Osteoblast (primary cell): Measurements from ENCODE around the gene CEP170B. TPM values are rescaled to one million over a fixed set of nuclear protein-coding genes. Genes with fewer than 3 reads are reported as not detected.

Experiments used
- DNase-seq: peaks from one replicate; pipeline ENCODE4 v3.0.0; 2011; ENCODE audit warnings: low spot score, mixed read lengths; ENCODE audit not compliant: insufficient read length; ENCODE audit errors: missing footprints
- H2AFZ ChIP-seq: 2 replicates; pipeline ENCODE4 v1.6.0; 2011; ENCODE audit warnings: mild to moderate bottlenecking, low read length
- H3K27ac ChIP-seq: 2 replicates; pipeline ENCODE4 v1.5.1; 2011; ENCODE audit warnings: mild to moderate bottlenecking, low read depth, low read length, moderate library complexity
- H3K27me3 ChIP-seq: 2 replicates; pipeline ENCODE4 v1.6.0; 2012; ENCODE audit warnings: mild to moderate bottlenecking, control low read depth, inconsistent platforms, low read length, moderate library complexity; ENCODE audit not compliant: insufficient read depth
- H3K36me3 ChIP-seq: 2 replicates; pipeline ENCODE4 v1.5.1; 2011; ENCODE audit warnings: mild to moderate bottlenecking, low read length, control low read depth, moderate library complexity; ENCODE audit not compliant: insufficient read depth
- H3K4me1 ChIP-seq: 2 replicates; pipeline ENCODE4 v1.5.1; 2011; ENCODE audit warnings: mild to moderate bottlenecking, low read length, control low read depth, moderate library complexity; ENCODE audit not compliant: insufficient read depth
- H3K4me2 ChIP-seq: 2 replicates; pipeline ENCODE4 v1.6.0; 2011; ENCODE audit warnings: mild to moderate bottlenecking, low read length; ENCODE audit not compliant: insufficient read depth
- H3K4me3 ChIP-seq: fragments of 200-600 bp; sonication (generic); 3 replicates; pipeline ENCODE4 v1.5.1; 2012; ENCODE audit warnings: mild to moderate bottlenecking, low read length, inconsistent platforms; ENCODE audit not compliant: insufficient read depth
- H3K79me2 ChIP-seq: 2 replicates; pipeline ENCODE4 v1.6.0; 2012; ENCODE audit warnings: mild to moderate bottlenecking, low read length, control low read depth, inconsistent platforms; ENCODE audit not compliant: insufficient read depth
- H3K9me3 ChIP-seq: 2 replicates; pipeline ENCODE4 v1.5.1; 2011; ENCODE audit warnings: low read depth, low read length, control low read depth
- H4K20me1 ChIP-seq: 2 replicates; pipeline ENCODE4 v1.6.0; 2012; ENCODE audit warnings: mild to moderate bottlenecking, low read length, control low read depth; ENCODE audit not compliant: insufficient read depth
- total RNA-seq: library from RNA; depleted of rRNA; stranded (reverse); fragments of >200 nt; gene quantifications from 2 replicates; pipeline ENCODE4 v1.2.3, GENCODE V29; 2012
- TF ChIP-seq, protein P1 (sequence below): IDR thresholded peaks from 2 replicates; pipeline ENCODE4 v1.5.1; 2011; ENCODE audit warnings: mild to moderate bottlenecking, low read depth, low read length, moderate library complexity; ENCODE audit errors: extremely low read depth

The CEP170B gene
- total RNA-seq, 1 donor, result 21.0 TPM

DNA sequence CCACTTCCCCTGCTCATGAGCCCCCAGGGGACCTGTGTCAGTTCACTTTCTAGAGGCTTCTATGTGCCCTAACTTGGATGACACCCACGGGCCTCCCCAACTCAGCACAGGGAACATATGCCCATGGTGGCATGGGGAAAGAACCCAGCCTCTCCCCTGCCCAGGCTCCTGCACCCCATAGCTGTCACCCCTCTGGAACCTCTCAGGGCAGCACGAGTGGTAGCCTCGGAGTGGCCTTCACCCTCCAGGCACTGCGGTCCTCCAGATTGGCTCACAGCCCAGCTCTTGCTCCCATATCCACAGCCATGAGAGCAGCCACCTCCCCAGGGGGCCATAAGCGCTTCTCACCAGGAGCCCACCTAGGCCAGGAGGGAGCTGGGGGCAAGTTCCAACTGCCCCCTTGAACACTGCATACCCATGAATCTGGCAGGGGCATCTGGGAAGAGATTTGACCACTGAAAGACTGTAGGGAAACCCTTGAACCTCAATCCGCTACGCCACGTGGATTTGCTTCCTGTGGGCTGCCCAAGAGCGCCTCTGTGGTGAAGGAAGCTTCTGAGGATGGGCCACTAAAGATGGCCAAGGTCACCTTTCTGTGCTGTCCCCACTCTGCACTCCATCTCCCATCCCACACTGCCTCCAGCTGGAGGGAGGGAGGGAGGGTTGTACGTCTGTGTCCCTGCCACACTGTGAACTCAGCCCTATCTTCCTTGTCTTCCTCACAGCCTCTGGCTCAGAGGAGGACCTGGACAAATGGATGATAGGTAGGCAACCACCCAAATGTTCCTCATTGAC lies 71.5 kb downstream of the CEP170B start:
- Histone ChIP-seq H4K20me1 (no peaks in the 10 kb centered on the region), H3K4me3 (no peak overlapping the region), H2AFZ (no peak overlapping the region), H3K36me3 (no peaks in the 10 kb centered on the region), H3K4me1 (no peaks in the 10 kb centered on the region), H3K79me2 (no peaks in the 10 kb centered on the region), H3K27me3 (peaks cover 32% of the 10 kb centered on the region), H3K9me3 (no peaks in the 10 kb centered on the region), H3K4me2 (no peak overlapping the region), H3K27ac (no peak overlapping the region)
- DNase-seq, result peak; percentile 58
- TF ChIP-seq, protein P1, sequence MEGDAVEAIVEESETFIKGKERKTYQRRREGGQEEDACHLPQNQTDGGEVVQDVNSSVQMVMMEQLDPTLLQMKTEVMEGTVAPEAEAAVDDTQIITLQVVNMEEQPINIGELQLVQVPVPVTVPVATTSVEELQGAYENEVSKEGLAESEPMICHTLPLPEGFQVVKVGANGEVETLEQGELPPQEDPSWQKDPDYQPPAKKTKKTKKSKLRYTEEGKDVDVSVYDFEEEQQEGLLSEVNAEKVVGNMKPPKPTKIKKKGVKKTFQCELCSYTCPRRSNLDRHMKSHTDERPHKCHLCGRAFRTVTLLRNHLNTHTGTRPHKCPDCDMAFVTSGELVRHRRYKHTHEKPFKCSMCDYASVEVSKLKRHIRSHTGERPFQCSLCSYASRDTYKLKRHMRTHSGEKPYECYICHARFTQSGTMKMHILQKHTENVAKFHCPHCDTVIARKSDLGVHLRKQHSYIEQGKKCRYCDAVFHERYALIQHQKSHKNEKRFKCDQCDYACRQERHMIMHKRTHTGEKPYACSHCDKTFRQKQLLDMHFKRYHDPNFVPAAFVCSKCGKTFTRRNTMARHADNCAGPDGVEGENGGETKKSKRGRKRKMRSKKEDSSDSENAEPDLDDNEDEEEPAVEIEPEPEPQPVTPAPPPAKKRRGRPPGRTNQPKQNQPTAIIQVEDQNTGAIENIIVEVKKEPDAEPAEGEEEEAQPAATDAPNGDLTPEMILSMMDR, result no peak

DNA sequence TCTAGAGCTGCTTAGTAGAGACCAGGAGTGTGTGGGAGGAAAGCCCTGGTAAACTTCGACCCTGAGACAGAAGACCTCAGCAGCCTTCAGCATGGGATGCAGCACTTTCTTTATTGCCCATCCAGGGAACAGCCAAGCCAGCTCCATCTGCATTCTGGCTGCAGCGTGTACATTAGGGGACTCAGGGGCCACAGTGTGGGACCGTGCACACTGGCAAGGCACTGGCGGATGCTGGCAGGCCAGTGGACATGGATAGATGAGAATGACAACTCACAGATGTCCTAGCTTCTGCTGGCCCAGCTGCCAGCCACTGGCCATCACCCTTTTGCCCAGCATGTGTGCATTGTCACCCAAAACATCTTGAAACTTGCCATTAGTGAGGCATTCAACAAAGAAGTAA lies 72.1 kb downstream of the CEP170B start:
- no peak overlapping the region for H2AFZ ChIP-seq
- H3K4me3 ChIP-seq, result no peak overlapping the region
- peak; percentile 81 for DNase-seq
- H3K4me1 ChIP-seq, result no peaks in the 10 kb centered on the region
- no peaks in the 10 kb centered on the region for H3K9me3 ChIP-seq
- no peaks in the 10 kb centered on the region for H3K79me2 ChIP-seq
- H3K36me3 ChIP-seq, result no peaks in the 10 kb centered on the region
- no peak overlapping the region for H3K27ac ChIP-seq
- H3K27me3 ChIP-seq, result peaks cover 26% of the 10 kb centered on the region
- TF ChIP-seq, protein P1, result no peak
- no peaks in the 10 kb centered on the region for H4K20me1 ChIP-seq
- H3K4me2 ChIP-seq, result no peak overlapping the region

DNA sequence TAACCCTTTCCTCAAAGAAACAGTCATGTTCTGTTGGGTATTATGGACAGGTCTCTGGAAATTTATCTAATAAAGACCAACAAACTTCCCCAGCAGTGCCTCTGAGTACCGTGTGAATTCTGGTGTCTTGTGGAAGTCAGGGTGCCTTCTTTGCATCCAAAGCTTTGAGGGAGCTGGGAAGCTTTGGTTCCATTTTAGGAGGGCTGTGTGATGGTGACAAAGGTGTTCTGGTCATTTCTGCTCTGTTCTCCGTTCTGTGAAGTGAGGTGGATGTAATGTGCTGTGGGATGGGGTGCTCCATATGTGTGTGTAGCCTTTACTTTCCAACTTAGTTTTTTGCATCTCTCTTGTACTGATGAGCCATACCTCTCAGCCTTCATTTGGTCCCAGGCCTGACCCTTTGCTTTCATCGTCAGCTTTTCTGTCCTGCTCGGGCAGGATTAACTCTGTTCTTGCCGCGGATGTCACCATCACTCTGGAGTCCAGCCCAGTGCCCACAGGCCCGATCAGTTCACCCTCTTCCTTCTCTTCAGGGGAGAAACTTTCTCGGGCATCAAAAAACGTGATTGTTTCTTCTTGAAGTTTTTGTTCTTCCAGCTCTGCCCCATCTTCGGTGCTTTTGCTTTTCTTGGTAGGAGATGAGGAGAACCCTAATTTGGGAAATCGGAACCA lies 72.8 kb downstream of the CEP170B start:
- Histone ChIP-seq H3K27ac (no peak overlapping the region), H3K4me1 (no peaks in the 10 kb centered on the region), H3K4me3 (no peak overlapping the region), H3K79me2 (no peaks in the 10 kb centered on the region), H3K36me3 (no peaks in the 10 kb centered on the region), H3K27me3 (peaks cover 20% of the 10 kb centered on the region), H3K9me3 (no peaks in the 10 kb centered on the region), H4K20me1 (no peaks in the 10 kb centered on the region), H3K4me2 (no peak overlapping the region), H2AFZ (no peak overlapping the region)
- TF ChIP-seq, protein P1, result no peak
- peak; percentile 50 for DNase-seq

DNA sequence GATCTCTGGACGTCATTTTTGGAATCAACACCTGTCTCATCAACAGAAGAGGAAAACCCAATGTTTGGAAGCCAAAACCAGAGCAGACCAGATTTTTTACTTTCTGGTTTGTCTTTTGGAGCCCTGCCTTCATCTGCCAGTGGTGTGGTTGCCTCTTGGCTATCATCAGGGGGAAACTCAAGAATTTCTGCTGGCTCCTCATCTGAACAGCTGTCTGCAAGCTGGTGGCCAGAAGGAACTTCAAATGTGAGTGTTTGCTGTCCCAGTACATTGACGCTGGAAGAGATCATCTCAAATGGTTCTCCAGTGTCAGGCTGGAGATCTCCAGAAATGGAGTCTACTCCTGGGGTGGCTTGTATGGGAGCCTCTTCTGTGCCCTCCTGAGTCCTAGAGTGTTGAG lies 73.4 kb downstream of the CEP170B start:
- TF ChIP-seq, protein P1, result no peak
- Histone ChIP-seq H4K20me1 (no peaks in the 10 kb centered on the region), H3K4me2 (no peak overlapping the region), H2AFZ (no peak overlapping the region), H3K4me3 (no peak overlapping the region), H3K27ac (no peak overlapping the region), H3K9me3 (no peaks in the 10 kb centered on the region), H3K27me3 (peaks cover 17% of the 10 kb centered on the region), H3K4me1 (no peaks in the 10 kb centered on the region), H3K36me3 (no peaks in the 10 kb centered on the region), H3K79me2 (no peaks in the 10 kb centered on the region)
- DNase-seq, result no peak
